Stimulated activated CD4-positive, alpha-beta T cell treated with anti-CD3 and anti-CD28 coated beads, Interleukin-15, amount 100 ng/mL, for 1 hour (primary cell): ENCODE measurements around the gene TREML4.

Source experiments
- DNase-seq, 2 donors: peaks; one replicate each; pipeline ENCODE4 v3.0.0-alpha.2; 2020; ENCODE audit warnings: low read depth in 1 of 2, low spot score in 1 of 2

TREML4 gene

GRCh38 chr6:41252401-41253169 is 24.4 kb downstream of the TREML4 start:
- no peak for DNase-seq

GRCh38 chr6:41255110-41255509 is 27.0 kb downstream of the TREML4 start:
- no peak for DNase-seq

- no peak for DNase-seq
Measured at GRCh38 chr6:41255638-41256246, 27.6 kb downstream of the TREML4 start.

GRCh38 chr6:41256383-41256782 is 28.2 kb downstream of the TREML4 start:
- DNase-seq: no peak

GRCh38 chr6:41257369-41258195 is 29.4 kb downstream of the TREML4 start:
- DNase-seq: no peak

GRCh38 chr6:41258196-41258493 is 30.0 kb downstream of the TREML4 start:
- no peak for DNase-seq

GRCh38 chr6:41262401-41262800 is 34.3 kb downstream of the TREML4 start:
- no peak for DNase-seq

GRCh38 chr6:41263267-41263666 is 35.1 kb downstream of the TREML4 start:
- no peak for DNase-seq

GRCh38 chr6:41266541-41266940 is 38.4 kb downstream of the TREML4 start:
- DNase-seq: no peak

- no peak for DNase-seq
Measured at GRCh38 chr6:41268478-41268877, 40.3 kb downstream of the TREML4 start.

- no peak for DNase-seq
Measured at GRCh38 chr6:41269166-41269565, 41.0 kb downstream of the TREML4 start.

GRCh38 chr6:41269716-41270115 is 41.6 kb downstream of the TREML4 start:
- no peak for DNase-seq

- no peak for DNase-seq
Measured at GRCh38 chr6:41271901-41272395, 43.8 kb downstream of the TREML4 start.

GRCh38 chr6:41272591-41273240 is 44.6 kb downstream of the TREML4 start:
- DNase-seq: no peak

GRCh38 chr6:41273714-41274113 is 45.6 kb downstream of the TREML4 start:
- no peak for DNase-seq

- DNase-seq: no peak
Measured at GRCh38 chr6:41274256-41274655, 46.1 kb downstream of the TREML4 start.

- DNase-seq: no peak
Measured at GRCh38 chr6:41275489-41275888, 47.3 kb downstream of the TREML4 start.

- DNase-seq: no peak
Measured at GRCh38 chr6:41277605-41278004, 49.5 kb downstream of the TREML4 start.

- DNase-seq: peak; percentile 31 to 38
Measured at GRCh38 chr6:41278699-41279405, 50.7 kb downstream of the TREML4 start.

GRCh38 chr6:41280381-41281057 is 52.4 kb downstream of the TREML4 start:
- DNase-seq: no peak
